ENCODE data around the gene USP4.

Gene USP4

GRCh38 chr3:49269443-49270155, 70.3 kb downstream of the USP4 start:
- H3K4me3 ChIP-seq (IDR thresholded peaks at IDR 0.05; ENCODE audit: insufficient read depth, low read depth, low read length) = no peak overlapping the region
- H3K27ac ChIP-seq = no peak overlapping the region
- no peak overlapping the region for H3K4me2 ChIP-seq
- no peak overlapping the region for H3K9ac ChIP-seq
- H3K27me3 ChIP-seq (ENCODE audit: insufficient read depth, low read depth) = no peaks in the 10 kb centered on the region
- H2AFZ ChIP-seq (ENCODE audit: low read depth) = no peak overlapping the region
- H3K4me1 ChIP-seq (ENCODE audit: low read depth, poor library complexity, severe bottlenecking) = no peaks in the 10 kb centered on the region
- TF ChIP-seq CTCF (conservative IDR thresholded peaks at IDR 0.05; ENCODE audit: low read depth, low read length) = no peak
- H3K36me3 ChIP-seq (ENCODE audit: insufficient read depth) = no peaks in the 10 kb centered on the region
- H4K20me1 ChIP-seq (ENCODE audit: insufficient read depth) = no peaks in the 10 kb centered on the region
- no peaks in the 10 kb centered on the region for H3K79me2 ChIP-seq (ENCODE audit: insufficient read depth, low read depth)

GRCh38 chr3:49266410-49267095, 73.3 kb downstream of the USP4 start:
- no peak overlapping the region for H2AFZ ChIP-seq (ENCODE audit: low read depth)
- TF ChIP-seq CTCF (conservative IDR thresholded peaks at IDR 0.05; ENCODE audit: low read depth, low read length) = no peak
- H3K4me2 ChIP-seq = no peak overlapping the region
- no peaks in the 10 kb centered on the region for H4K20me1 ChIP-seq (ENCODE audit: insufficient read depth)
- H3K4me3 ChIP-seq (IDR thresholded peaks at IDR 0.05; ENCODE audit: insufficient read depth, low read depth, low read length) = no peak overlapping the region
- no peak overlapping the region for H3K9ac ChIP-seq
- no peaks in the 10 kb centered on the region for H3K36me3 ChIP-seq (ENCODE audit: insufficient read depth)
- no peak overlapping the region for H3K27ac ChIP-seq
- H3K4me1 ChIP-seq (ENCODE audit: low read depth, poor library complexity, severe bottlenecking) = no peaks in the 10 kb centered on the region
- no peaks in the 10 kb centered on the region for H3K27me3 ChIP-seq (ENCODE audit: insufficient read depth, low read depth)
- H3K79me2 ChIP-seq (ENCODE audit: insufficient read depth, low read depth) = no peaks in the 10 kb centered on the region

GRCh38 chr3:49265661-49266386, 74.0 kb downstream of the USP4 start:
- H3K9ac ChIP-seq = no peak overlapping the region
- H3K79me2 ChIP-seq (ENCODE audit: insufficient read depth, low read depth) = no peaks in the 10 kb centered on the region

More at GRCh38 chr3:49265661-49266386, 74.0 kb downstream of the USP4 start:
- Histone ChIP-seq H3K4me2 (no peak overlapping the region), H2AFZ (ENCODE audit: low read depth) (no peak overlapping the region), H3K27ac (no peak overlapping the region), H3K36me3 (ENCODE audit: insufficient read depth) (no peaks in the 10 kb centered on the region), H3K4me1 (ENCODE audit: low read depth, poor library complexity, severe bottlenecking) (no peaks in the 10 kb centered on the region), H3K4me3 (IDR thresholded peaks at IDR 0.05; ENCODE audit: insufficient read depth, low read depth, low read length) (no peak overlapping the region), H3K27me3 (ENCODE audit: insufficient read depth, low read depth) (no peaks in the 10 kb centered on the region), H4K20me1 (ENCODE audit: insufficient read depth) (no peaks in the 10 kb centered on the region)
- TF ChIP-seq CTCF (conservative IDR thresholded peaks at IDR 0.05; ENCODE audit: low read depth, low read length) = no peak

All from KMS-11 (cell line).